ENCODE data around the gene PRDM10.

DNA sequence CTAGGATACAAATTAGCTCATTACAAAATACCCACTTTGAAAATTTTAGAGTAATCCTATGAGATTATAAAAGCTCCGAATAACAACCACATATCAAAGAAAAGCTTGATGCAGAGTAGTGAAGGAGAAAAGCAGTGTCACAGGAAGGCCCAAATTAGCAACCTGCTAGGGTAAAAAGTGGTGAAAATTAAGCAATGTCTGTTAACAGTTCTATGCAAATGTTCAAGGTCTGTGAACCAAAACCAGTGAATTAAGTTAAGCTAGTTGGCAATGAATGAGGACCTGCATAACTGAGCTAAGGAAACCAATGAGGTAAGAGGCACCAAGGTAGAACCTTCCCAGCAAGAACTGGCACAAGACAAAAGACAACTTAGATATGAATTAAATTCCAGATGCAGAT, 29.6 kb downstream of the PRDM10 start:
- TF ChIP-seq, protein P1, sequence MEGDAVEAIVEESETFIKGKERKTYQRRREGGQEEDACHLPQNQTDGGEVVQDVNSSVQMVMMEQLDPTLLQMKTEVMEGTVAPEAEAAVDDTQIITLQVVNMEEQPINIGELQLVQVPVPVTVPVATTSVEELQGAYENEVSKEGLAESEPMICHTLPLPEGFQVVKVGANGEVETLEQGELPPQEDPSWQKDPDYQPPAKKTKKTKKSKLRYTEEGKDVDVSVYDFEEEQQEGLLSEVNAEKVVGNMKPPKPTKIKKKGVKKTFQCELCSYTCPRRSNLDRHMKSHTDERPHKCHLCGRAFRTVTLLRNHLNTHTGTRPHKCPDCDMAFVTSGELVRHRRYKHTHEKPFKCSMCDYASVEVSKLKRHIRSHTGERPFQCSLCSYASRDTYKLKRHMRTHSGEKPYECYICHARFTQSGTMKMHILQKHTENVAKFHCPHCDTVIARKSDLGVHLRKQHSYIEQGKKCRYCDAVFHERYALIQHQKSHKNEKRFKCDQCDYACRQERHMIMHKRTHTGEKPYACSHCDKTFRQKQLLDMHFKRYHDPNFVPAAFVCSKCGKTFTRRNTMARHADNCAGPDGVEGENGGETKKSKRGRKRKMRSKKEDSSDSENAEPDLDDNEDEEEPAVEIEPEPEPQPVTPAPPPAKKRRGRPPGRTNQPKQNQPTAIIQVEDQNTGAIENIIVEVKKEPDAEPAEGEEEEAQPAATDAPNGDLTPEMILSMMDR (IDR thresholded peaks at IDR 0.05; ENCODE audit: low read length): no peak
- no peak for TF ChIP-seq EZH2 (IDR thresholded peaks at IDR 0.05; ENCODE audit: borderline replicate concordance, low read length)

All from OCI-LY1 (cell line).